ENCODE data around the gene POLN.

DNA sequence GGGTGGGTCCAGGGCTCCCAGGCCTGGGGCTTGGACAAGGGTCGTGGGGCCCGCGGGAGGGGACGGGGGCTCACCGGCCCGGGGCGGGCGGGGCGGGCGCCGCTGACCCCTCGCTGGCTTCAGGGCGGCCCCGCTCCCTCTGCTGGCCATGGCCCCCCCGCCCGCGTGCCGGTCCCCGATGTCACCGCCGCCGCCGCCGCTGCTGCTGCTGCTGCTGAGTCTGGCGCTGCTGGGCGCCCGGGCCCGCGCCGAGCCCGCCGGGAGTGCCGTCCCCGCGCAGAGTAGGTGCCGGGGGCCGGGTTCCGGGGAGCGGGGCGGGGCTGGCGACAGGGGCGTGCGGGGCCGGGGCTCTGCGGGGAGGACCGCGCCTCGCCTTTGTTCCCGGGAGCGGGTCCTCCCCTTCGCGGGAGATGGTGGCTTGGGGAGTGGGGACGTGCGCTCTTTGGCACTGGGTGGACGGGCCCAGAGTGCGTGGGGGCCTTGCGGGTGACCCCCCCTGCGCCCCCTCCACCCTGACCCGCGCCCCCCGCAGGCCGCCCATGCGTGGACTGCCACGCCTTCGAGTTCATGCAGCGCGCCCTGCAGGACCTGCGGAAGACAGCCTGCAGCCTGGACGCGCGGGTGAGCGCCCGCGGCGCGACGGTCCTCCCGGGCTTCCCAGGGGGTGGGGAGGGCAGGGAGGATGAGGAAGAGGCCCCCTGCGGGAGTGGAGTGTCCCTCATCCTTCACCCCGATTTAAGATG, 199.5 kb downstream of the POLN start:
- TF ChIP-seq, protein P1, sequence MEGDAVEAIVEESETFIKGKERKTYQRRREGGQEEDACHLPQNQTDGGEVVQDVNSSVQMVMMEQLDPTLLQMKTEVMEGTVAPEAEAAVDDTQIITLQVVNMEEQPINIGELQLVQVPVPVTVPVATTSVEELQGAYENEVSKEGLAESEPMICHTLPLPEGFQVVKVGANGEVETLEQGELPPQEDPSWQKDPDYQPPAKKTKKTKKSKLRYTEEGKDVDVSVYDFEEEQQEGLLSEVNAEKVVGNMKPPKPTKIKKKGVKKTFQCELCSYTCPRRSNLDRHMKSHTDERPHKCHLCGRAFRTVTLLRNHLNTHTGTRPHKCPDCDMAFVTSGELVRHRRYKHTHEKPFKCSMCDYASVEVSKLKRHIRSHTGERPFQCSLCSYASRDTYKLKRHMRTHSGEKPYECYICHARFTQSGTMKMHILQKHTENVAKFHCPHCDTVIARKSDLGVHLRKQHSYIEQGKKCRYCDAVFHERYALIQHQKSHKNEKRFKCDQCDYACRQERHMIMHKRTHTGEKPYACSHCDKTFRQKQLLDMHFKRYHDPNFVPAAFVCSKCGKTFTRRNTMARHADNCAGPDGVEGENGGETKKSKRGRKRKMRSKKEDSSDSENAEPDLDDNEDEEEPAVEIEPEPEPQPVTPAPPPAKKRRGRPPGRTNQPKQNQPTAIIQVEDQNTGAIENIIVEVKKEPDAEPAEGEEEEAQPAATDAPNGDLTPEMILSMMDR (IDR thresholded peaks at IDR 0.05; ENCODE audit: poor library complexity), result peak; percentile 9
- TF ChIP-seq EZH2 (IDR thresholded peaks at IDR 0.05; ENCODE audit: borderline replicate concordance) (no peak), EZH2phosphoT487 (IDR thresholded peaks at IDR 0.05; ENCODE audit: low read depth, severe bottlenecking, unreplicated experiment) (no peak)
